K562 (cell line): ENCODE measurements around the gene RNF113B. TPM values are rescaled to one million over a fixed set of nuclear protein-coding genes. Genes with fewer than 3 reads are reported as not detected.

Experiments used
- ATAC-seq: fragments of 200-7000 bp; cut with Tn5 transposase; 3 replicates; pipeline ENCODE4 v1.9.1; 2020; ENCODE audit warnings: moderate library complexity
- BruUV-seq: library from RNA; stranded (reverse); fragments of 400-500 nt; replicated peaks from 2 replicates; lab custom pipeline; 2021; lab: Mats Ljungman, UMichigan
- CTCF ChIA-PET: fragments of 300-600 bp; formaldehyde crosslinking; extraction: SDS; loops from one replicate; lab custom pipeline; 2021; ENCODE audit warnings: low intra/inter-chr PET ratio; lab: Yijun Ruan, JAX
- POLR2A ChIA-PET: fragments of 300-600, 350-650 bp; sonication (Branson Sonifier 250); formaldehyde crosslinking; extraction: SDS; loops from one replicate; lab custom pipeline; 2021; ENCODE audit warnings: antibody characterized with exemption, inconsistent platforms; lab: Yijun Ruan, JAX
- DNase-seq, 4 experiments: peaks; one replicate each; pipeline versions ENCODE4 v3.0.0 to v3.0.0-alpha.2; 2011 to 2018; ENCODE audit warnings: low spot score in 3 of 4, mixed read lengths in 3 of 4; ENCODE audit errors: extremely low read depth in 1 of 4
- FAIRE-seq: peaks from 2 replicates; lab custom pipeline; 2011; peaks lifted over from hg19 to GRCh38; lab: Jason Lieb, UNC
- H2AFZ ChIP-seq: 2 replicates; pipeline ENCODE4 v1.6.0; 2011; ENCODE audit warnings: low read depth, low read length, control low read depth, inconsistent platforms
- H3K27ac ChIP-seq: fragments of 200-600 bp; 3 replicates; pipeline ENCODE4 v1.8.0; 2011; ENCODE audit warnings: low read depth, mild to moderate bottlenecking, control low read depth, inconsistent platforms, low read length, moderate library complexity, mixed read lengths; ENCODE audit errors: extremely low read depth
- H3K27me3 ChIP-seq, 2 experiments: fragments of 300-600 bp in 1 of 2; 2 replicates in 1 of 2; 3 replicates in 1 of 2; pipeline versions ENCODE4 v1.6.0 to v1.8.0; 2011; ENCODE audit warnings: inconsistent platforms in 2 of 2, low read length in 2 of 2, mild to moderate bottlenecking in 1 of 2, mixed read lengths in 1 of 2, moderate library complexity in 1 of 2; ENCODE audit not compliant: control insufficient read depth in 2 of 2, insufficient read depth in 2 of 2
- H3K36me3 ChIP-seq: fragments of 300-600 bp; 3 replicates; pipeline ENCODE4 v1.8.0; 2011; ENCODE audit warnings: mild to moderate bottlenecking, low read length, inconsistent platforms; ENCODE audit not compliant: control insufficient read depth, insufficient read depth
- H3K4me1 ChIP-seq, 2 experiments: fragments of 200-600 bp in 1 of 2; replicated peaks in 1 of 2; 2 replicates in 1 of 2; 3 replicates in 1 of 2; pipeline versions ENCODE4 v1.5.1 to v1.8.0; 2011; ENCODE audit warnings: inconsistent platforms in 2 of 2, low read length in 2 of 2, mild to moderate bottlenecking in 1 of 2, mixed read lengths in 1 of 2, moderate library complexity in 1 of 2; ENCODE audit not compliant: control insufficient read depth in 2 of 2, insufficient read depth in 2 of 2
- H3K4me2 ChIP-seq: 2 replicates; pipeline ENCODE4 v1.6.1; 2011; ENCODE audit warnings: low read length, control low read depth, inconsistent platforms, mixed read lengths; ENCODE audit not compliant: insufficient read depth
- H3K4me3 ChIP-seq: fragments of 200-600 bp; sonication (generic), shearing (Covaris generic); 2 replicates; pipeline ENCODE4 v1.5.1; 2016; ENCODE audit warnings: control low read depth, inconsistent platforms
- H3K79me2 ChIP-seq: fragments of 200-600 bp; 3 replicates; pipeline ENCODE4 v1.8.0; 2011; ENCODE audit warnings: low read length, inconsistent platforms; ENCODE audit not compliant: control insufficient read depth, insufficient read depth
- H3K9ac ChIP-seq, 2 experiments: 2 replicates each; pipeline versions ENCODE4 v1.6.0 to v1.6.1; 2011; ENCODE audit warnings: low read depth in 2 of 2, low read length in 2 of 2, control low read depth in 1 of 2, inconsistent platforms in 1 of 2, mild to moderate bottlenecking in 1 of 2, mixed read lengths in 1 of 2; ENCODE audit not compliant: insufficient read depth in 1 of 2
- H3K9me1 ChIP-seq: one replicate; pipeline ENCODE4 v1.6.0; 2011; ENCODE audit warnings: inconsistent platforms, mild to moderate bottlenecking, low read length, moderate library complexity; ENCODE audit not compliant: control insufficient read depth, insufficient read depth
- H3K9me3 ChIP-seq: replicated peaks from 2 replicates; pipeline ENCODE4 v1.5.1; 2011; ENCODE audit warnings: low read depth, low read length, inconsistent platforms; ENCODE audit not compliant: control insufficient read depth, insufficient read depth
- H4K20me1 ChIP-seq: replicated peaks from 2 replicates; pipeline ENCODE4 v1.6.1; 2011; ENCODE audit warnings: low read length, inconsistent platforms, mixed read lengths; ENCODE audit not compliant: control insufficient read depth, insufficient read depth
- ATF1 ChIP-seq, 2 experiments: fragments of 450-650 bp in 1 of 2; IDR thresholded peaks; 2 replicates each; pipeline ENCODE4 v1.6.1; 2016; ENCODE audit warnings: missing compliant biosample characterization in 1 of 2, missing genetic modification characterization in 1 of 2
- BRD9 ChIP-seq: fragments of 450-650 bp; IDR thresholded peaks from 2 replicates; pipeline ENCODE4 v1.6.1; 2018; ENCODE audit warnings: low read depth; ENCODE audit not compliant: partially characterized antibody
- BRF1 ChIP-seq: IDR thresholded peaks from 3 replicates; pipeline ENCODE4 v1.6.1; 2011; ENCODE audit warnings: borderline replicate concordance, mild to moderate bottlenecking; ENCODE audit not compliant: insufficient read length; ENCODE audit errors: extremely low read depth
- C11orf30 ChIP-seq: fragments of 450-650 bp; IDR thresholded peaks from 2 replicates; pipeline ENCODE4 v1.6.1; 2016; ENCODE audit warnings: low read depth, mild to moderate bottlenecking
- EGR1 ChIP-seq: fragments of 450-650 bp; conservative IDR thresholded peaks from 2 replicates; pipeline ENCODE4 v1.6.1; 2017; ENCODE audit warnings: mild to moderate bottlenecking
- LCOR ChIP-seq: sonication (generic); formaldehyde crosslinking; IDR thresholded peaks from 2 replicates; pipeline ENCODE4 v1.8.0; 2022; ENCODE audit warnings: mild to moderate bottlenecking, missing genetic modification reagents
- MEF2D ChIP-seq: conservative IDR thresholded peaks from 2 replicates; pipeline ENCODE4 v1.6.1; 2016; ENCODE audit warnings: low read depth, missing genetic modification characterization, missing compliant biosample characterization
- MXI1 ChIP-seq: IDR thresholded peaks from 2 replicates; pipeline ENCODE4 v1.6.1; 2011; ENCODE audit warnings: low read depth, mild to moderate bottlenecking, improper control_type of control experiment, low read length
- NR2F6 ChIP-seq: fragments of 450-650 bp; formaldehyde crosslinking; IDR thresholded peaks from 2 replicates; pipeline ENCODE4 v1.4.0; 2020; ENCODE audit warnings: mild to moderate bottlenecking
- PCBP2 ChIP-seq: fragments of 200-400 bp; formaldehyde crosslinking; IDR thresholded peaks from 2 replicates; pipeline ENCODE4 v1.6.1; 2018; ENCODE audit warnings: low read length, low read depth, mild to moderate bottlenecking, moderate library complexity; ENCODE audit not compliant: poor library complexity, severe bottlenecking
- POLR2H ChIP-seq: IDR thresholded peaks from 2 replicates; pipeline ENCODE4 v1.6.1; 2016; ENCODE audit warnings: missing genetic modification characterization, low read depth, mild to moderate bottlenecking, control low read depth, missing compliant biosample characterization, moderate library complexity
- RBM22 ChIP-seq: fragments of 200-400 bp; formaldehyde crosslinking; IDR thresholded peaks from 2 replicates; pipeline ENCODE4 v1.6.1; 2018; ENCODE audit warnings: low read length, low read depth; ENCODE audit not compliant: poor library complexity, severe bottlenecking
- RUNX1 ChIP-seq: sonication (generic); IDR thresholded peaks from 2 replicates; pipeline ENCODE4 v1.6.1; 2016; ENCODE audit warnings: antibody characterized with exemption, low read depth
- SMARCC2 ChIP-seq: fragments of 450-650 bp; IDR thresholded peaks from 2 replicates; pipeline ENCODE4 v1.6.1; 2017; ENCODE audit warnings: antibody characterized with exemption, moderate library complexity, mild to moderate bottlenecking, low read depth
- SREBF1 ChIP-seq: fragments of 150-350 bp; IDR thresholded peaks from 2 replicates; pipeline ENCODE4 v1.6.1; 2014; ENCODE audit warnings: antibody characterized with exemption, low read depth, low read length, borderline replicate concordance
- TRIM28 ChIP-seq: fragments of 450-650 bp; IDR thresholded peaks from 2 replicates; pipeline ENCODE4 v1.6.1; 2017
- ZFP1 ChIP-seq: fragments of 450-650 bp; formaldehyde crosslinking; IDR thresholded peaks from 2 replicates; pipeline ENCODE4 v1.4.0; 2020; ENCODE audit warnings: mild to moderate bottlenecking, mixed read lengths
- ZNF165 ChIP-seq: fragments of 250-450 bp; sonication (Bioruptor Pico); IDR thresholded peaks from 2 replicates; pipeline ENCODE4 v1.4.0; 2020; ENCODE audit warnings: borderline replicate concordance
- ZNF583 ChIP-seq: fragments of 250-450 bp; sonication (Bioruptor Pico); IDR thresholded peaks from 2 replicates; pipeline ENCODE4 v1.4.0; 2020
- WGBS: fragments of 100-300 bp; shearing (Covaris generic); methylation state at CpG from one replicate; pipeline ENCODE4 v1.1.6; 2016; ENCODE audit warnings: low coverage, mixed read lengths; ENCODE audit not compliant: insufficient coverage; ENCODE audit errors: missing lambda C conversion rate; 5-methylcytosine and 5-hydroxymethylcytosine counted together
- in situ Hi-C: fragments of 300-500 bp; cut with MboI; formaldehyde crosslinking; loops from 4 replicates; pipeline ENCODE4 v1.15.0; 2018; ENCODE audit warnings: inconsistent platforms, mixed read lengths
- intact Hi-C: fragments of 100-400 bp; cut with micrococcal nuclease; formaldehyde crosslinking; loops from 2 replicates; pipeline ENCODE4 v1.14.2; 2022
- polyA plus RNA-seq, 8 experiments: library from polyadenylated mRNA; depleted of rRNA in 4 of 8; stranded (reverse) in 5 of 8; unstranded in 3 of 8; fragments of >200 nt; fragmentation: Nextera tagmentation in 2 of 8; fragmentation: Illumina TruSeq in 1 of 8; extraction: Ambion mirVana in 2 of 8; extraction: Trizol in 1 of 8; gene quantifications; 2 replicates each; pipeline versions ENCODE4 v1.2.1 to v1.2.3, GENCODE V29; 2011 to 2014; ENCODE audit warnings: inconsistent platforms in 1 of 8, missing spikeins in 1 of 8
- total RNA-seq, 7 experiments: library from RNA; depleted of rRNA in 6 of 7; stranded (reverse); fragments of >200 nt in 6 of 7; fragmentation: Illumina TruSeq in 2 of 7; extraction: Trizol in 2 of 7; gene quantifications; 2 replicates each; pipeline versions ENCODE4 v1.2.1 to v1.2.3, GENCODE V29; 2011 to 2021; ENCODE audit warnings: low replicate concordance in 1 of 7
- TF ChIP-seq, protein P1 (sequence below): fragments of 450-650 bp; IDR thresholded peaks from 2 replicates; pipeline ENCODE4 v1.7.1; 2018; ENCODE audit warnings: mild to moderate bottlenecking, low read depth; ENCODE audit not compliant: partially characterized antibody

Gene RNF113B
- total and polyA plus RNA-seq, 9 of the 15 experiments (the other 6 are each of a cell fraction or from before 2014, with no cell fraction given) = 0.09 TPM; not detected in 8

DNA sequence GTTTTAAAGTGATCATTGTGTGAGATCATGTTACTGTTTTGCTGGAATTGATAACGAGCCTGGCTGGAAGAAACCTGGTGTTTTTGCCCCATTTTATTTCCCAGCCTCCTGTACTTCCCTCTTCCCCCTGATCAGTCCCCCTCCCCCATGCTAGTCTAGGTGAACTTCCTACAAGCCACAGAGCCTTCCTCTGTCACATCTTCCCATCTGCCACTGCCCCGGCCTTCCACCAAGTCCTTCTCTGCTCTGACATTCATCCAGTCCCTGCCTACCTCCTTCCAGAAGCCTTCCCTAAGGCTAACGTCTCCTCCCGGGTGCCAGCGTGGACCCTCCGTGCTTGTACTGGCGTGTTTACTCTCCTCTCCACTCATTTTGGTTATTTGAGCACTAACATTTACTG lies 19.9 kb downstream of the RNF113B start:
- ChIA-PET POLR2A (no interaction called here), CTCF (no interaction called here)
- Histone ChIP-seq H3K9me3 (no peaks in the 10 kb centered on the region), H3K36me3 (no peaks in the 10 kb centered on the region), H3K9me1 (no peaks in the 10 kb centered on the region), H3K9ac (no peak overlapping the region), H2AFZ (no peak overlapping the region), H3K4me2 (no peak overlapping the region), H3K79me2 (no peaks in the 10 kb centered on the region), H3K27me3 (no peaks in the 10 kb centered on the region), H3K27ac (no peak overlapping the region), H4K20me1 (no peaks in the 10 kb centered on the region), H3K4me3 (no peak overlapping the region), H3K4me1 (no peaks in the 10 kb centered on the region)
- no peak for FAIRE-seq
- WGBS = 0% methylated on average over 7 of the region's 7 CpGs
- no peak for DNase-seq
- intact Hi-C loops = no loop called here
- ATAC-seq = no peak
- BruUV-seq = no TSS peak
- TF ChIP-seq MXI1 (no peak), ATF1 (CRISPR knock-in tag; IDR thresholded peaks at IDR 0.05) (no peak), ATF1 (tag; IDR thresholded peaks at IDR 0.05) (no peak), ZNF583 (CRISPR knock-in tag) (no peak), BRD9 (no peak), ZFP1 (CRISPR knock-in tag) (no peak), RBM22 (no peak), BRF1 (no peak), MEF2D (tag) (no peak), EGR1 (no peak), LCOR (CRISPR knock-in tag) (no peak), SMARCC2 (no peak), C11orf30 (no peak), RUNX1 (no peak), NR2F6 (CRISPR knock-in tag) (no peak), SREBF1 (no peak), ZNF165 (CRISPR knock-in tag) (no peak), POLR2H (tag) (no peak), PCBP2 (no peak), TRIM28 (no peak)
- TF ChIP-seq, protein P1, sequence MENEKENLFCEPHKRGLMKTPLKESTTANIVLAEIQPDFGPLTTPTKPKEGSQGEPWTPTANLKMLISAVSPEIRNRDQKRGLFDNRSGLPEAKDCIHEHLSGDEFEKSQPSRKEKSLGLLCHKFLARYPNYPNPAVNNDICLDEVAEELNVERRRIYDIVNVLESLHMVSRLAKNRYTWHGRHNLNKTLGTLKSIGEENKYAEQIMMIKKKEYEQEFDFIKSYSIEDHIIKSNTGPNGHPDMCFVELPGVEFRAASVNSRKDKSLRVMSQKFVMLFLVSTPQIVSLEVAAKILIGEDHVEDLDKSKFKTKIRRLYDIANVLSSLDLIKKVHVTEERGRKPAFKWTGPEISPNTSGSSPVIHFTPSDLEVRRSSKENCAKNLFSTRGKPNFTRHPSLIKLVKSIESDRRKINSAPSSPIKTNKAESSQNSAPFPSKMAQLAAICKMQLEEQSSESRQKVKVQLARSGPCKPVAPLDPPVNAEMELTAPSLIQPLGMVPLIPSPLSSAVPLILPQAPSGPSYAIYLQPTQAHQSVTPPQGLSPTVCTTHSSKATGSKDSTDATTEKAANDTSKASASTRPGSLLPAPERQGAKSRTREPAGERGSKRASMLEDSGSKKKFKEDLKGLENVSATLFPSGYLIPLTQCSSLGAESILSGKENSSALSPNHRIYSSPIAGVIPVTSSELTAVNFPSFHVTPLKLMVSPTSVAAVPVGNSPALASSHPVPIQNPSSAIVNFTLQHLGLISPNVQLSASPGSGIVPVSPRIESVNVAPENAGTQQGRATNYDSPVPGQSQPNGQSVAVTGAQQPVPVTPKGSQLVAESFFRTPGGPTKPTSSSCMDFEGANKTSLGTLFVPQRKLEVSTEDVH = no peak
- in situ Hi-C loops = no loop called here
